ENCODE data around the gene RAPGEF5. TPM values are rescaled to one million over a fixed set of nuclear protein-coding genes. Genes with fewer than 3 reads are reported as not detected.

RAPGEF5 gene
- total RNA-seq, 1 experiment from 2014 or later, result 16.4 TPM

DNA sequence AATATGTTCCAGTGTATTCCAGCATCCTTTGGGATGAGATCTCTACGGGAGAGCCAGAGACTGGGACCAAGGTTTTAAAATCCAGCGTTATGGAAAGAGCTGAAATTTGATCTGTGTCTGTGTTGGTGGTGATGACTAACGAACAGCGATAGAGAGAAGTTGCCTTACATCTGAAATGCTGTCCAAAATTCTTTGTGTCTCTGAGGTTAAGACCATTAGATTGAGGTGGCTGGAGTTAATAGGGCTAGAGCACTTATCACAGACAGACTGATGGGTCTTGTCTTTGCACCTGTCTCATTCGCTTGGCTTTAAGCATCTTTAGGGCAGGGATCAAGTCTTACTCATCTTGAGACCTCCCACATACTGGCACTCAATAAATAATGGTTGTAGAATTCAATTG lies 41.0 kb upstream of the RAPGEF5 start:
- H3K4me2 ChIP-seq, result no peak overlapping the region
- no peaks in the 10 kb centered on the region for H3K79me2 ChIP-seq (ENCODE audit: low read depth)
- no peaks in the 10 kb centered on the region for H3K36me3 ChIP-seq (ENCODE audit: low read depth)
- TF ChIP-seq CTCF (conservative IDR thresholded peaks at IDR 0.05), result no peak
- no peak for TF ChIP-seq EZH2 (IDR thresholded peaks at IDR 0.05; ENCODE audit: low read depth)
- no peaks in the 10 kb centered on the region for H3K4me1 ChIP-seq (replicated peaks; ENCODE audit: insufficient read depth)
- CTCF ChIA-PET, result no interaction called here
- peaks cover 5% of the 10 kb centered on the region; the same call in 1 of the 2 replicates for H3F3A ChIP-seq (ENCODE audit: insufficient read depth, low read depth)
- no peak overlapping the region for H2AFZ ChIP-seq
- H3K27me3 ChIP-seq (ENCODE audit: insufficient read depth, low read depth), result no peaks in the 10 kb centered on the region
- H4K20me1 ChIP-seq (ENCODE audit: insufficient read depth), result no peaks in the 10 kb centered on the region
- DNase-seq, result no peak
- H3K27ac ChIP-seq, result no peak overlapping the region
- intact Hi-C loops (cut with micrococcal nuclease; ENCODE audit: unreplicated experiment), result no loop called here
- no peaks in the 10 kb centered on the region for H3K9me3 ChIP-seq (ENCODE audit: insufficient read depth, low read depth)
- POLR2A ChIA-PET (ENCODE audit: unreplicated experiment), result no interaction called here
- no peaks in the 10 kb centered on the region for H3K9me2 ChIP-seq (ENCODE audit: insufficient read depth)
- no TSS peak for BruUV-seq (replicated peaks)
- H3K4me3 ChIP-seq, result no peak overlapping the region

DNA sequence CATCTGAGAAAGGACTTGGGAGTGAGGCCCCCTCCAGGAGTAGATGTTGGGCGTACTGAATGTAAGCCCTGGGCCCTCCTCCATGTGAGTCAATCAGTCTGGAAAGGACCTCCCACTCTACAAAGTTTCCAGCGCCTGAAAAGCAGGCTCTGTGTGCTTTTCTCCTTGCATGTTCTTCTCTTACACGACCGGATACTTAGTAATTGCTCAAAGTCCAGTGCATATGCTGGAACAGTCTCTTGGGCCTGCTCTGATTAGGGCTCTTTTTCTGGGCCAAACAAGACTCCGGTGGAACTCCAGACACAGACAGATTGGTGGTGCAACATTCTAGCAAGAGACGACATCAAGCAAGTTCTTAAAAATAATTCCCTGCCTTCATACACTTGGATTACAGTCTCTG lies 38.3 kb upstream of the RAPGEF5 start:
- Histone ChIP-seq H3K9me3 (ENCODE audit: insufficient read depth, low read depth) (no peaks in the 10 kb centered on the region), H3K4me3 (no peak overlapping the region), H3K4me2 (no peak overlapping the region), H3K4me1 (replicated peaks; ENCODE audit: insufficient read depth) (no peaks in the 10 kb centered on the region), H3K9me2 (ENCODE audit: insufficient read depth) (no peaks in the 10 kb centered on the region), H4K20me1 (ENCODE audit: insufficient read depth) (no peaks in the 10 kb centered on the region), H3K79me2 (ENCODE audit: low read depth) (no peaks in the 10 kb centered on the region), H3K27me3 (ENCODE audit: insufficient read depth, low read depth) (no peaks in the 10 kb centered on the region), H3K36me3 (ENCODE audit: low read depth) (no peaks in the 10 kb centered on the region), H3F3A (ENCODE audit: insufficient read depth, low read depth) (no peaks in the 10 kb centered on the region), H2AFZ (no peak overlapping the region), H3K27ac (no peak overlapping the region)
- POLR2A ChIA-PET (ENCODE audit: unreplicated experiment), result no interaction called here
- TF ChIP-seq CTCF (conservative IDR thresholded peaks at IDR 0.05) (no peak), EZH2 (IDR thresholded peaks at IDR 0.05; ENCODE audit: low read depth) (no peak)
- BruUV-seq (replicated peaks), result no TSS peak
- intact Hi-C loops (cut with micrococcal nuclease; ENCODE audit: unreplicated experiment), result no loop called here
- CTCF ChIA-PET, result no interaction called here
- DNase-seq, result no peak

GRCh38 chr7:22394739-22395138 lies 37.8 kb upstream of the RAPGEF5 start:
- CTCF ChIA-PET, result no interaction called here
- no peak for TF ChIP-seq EZH2 (IDR thresholded peaks at IDR 0.05; ENCODE audit: low read depth)
- no peak for TF ChIP-seq CTCF (conservative IDR thresholded peaks at IDR 0.05)
- Histone ChIP-seq H3K36me3 (ENCODE audit: low read depth) (no peaks in the 10 kb centered on the region), H2AFZ (no peak overlapping the region), H4K20me1 (ENCODE audit: insufficient read depth) (no peaks in the 10 kb centered on the region), H3K4me3 (no peak overlapping the region), H3K9me3 (ENCODE audit: insufficient read depth, low read depth) (no peaks in the 10 kb centered on the region), H3K4me2 (no peak overlapping the region), H3K27ac (no peak overlapping the region), H3K79me2 (ENCODE audit: low read depth) (no peaks in the 10 kb centered on the region), H3K9me2 (ENCODE audit: insufficient read depth) (no peaks in the 10 kb centered on the region), H3K4me1 (replicated peaks; ENCODE audit: insufficient read depth) (no peaks in the 10 kb centered on the region), H3K27me3 (ENCODE audit: insufficient read depth, low read depth) (no peaks in the 10 kb centered on the region), H3F3A (ENCODE audit: insufficient read depth, low read depth) (no peaks in the 10 kb centered on the region)
- intact Hi-C loops (cut with micrococcal nuclease; ENCODE audit: unreplicated experiment), result no loop called here
- POLR2A ChIA-PET (ENCODE audit: unreplicated experiment), result no interaction called here
- DNase-seq, result no peak
- no TSS peak for BruUV-seq (replicated peaks)
